Astrocyte of the spinal cord (primary cell): ENCODE measurements around the gene GFOD2.

Source experiments
- DNase-seq: peaks from one replicate; pipeline ENCODE4 v3.0.0; 2011; ENCODE audit warnings: low read depth, low spot score
- H3K4me3 ChIP-seq: 2 replicates; pipeline ENCODE4 v1.5.1; 2011; ENCODE audit warnings: low read depth, mild to moderate bottlenecking, low read length, moderate library complexity
- in situ Hi-C: cut with HindIII; loops from 2 replicates; pipeline ENCODE4 v1.10.0; 2017; ENCODE audit warnings: low sequenced_read_pairs
- TF ChIP-seq, protein P1 (sequence below): IDR thresholded peaks from 2 replicates; pipeline ENCODE4 v1.5.1; 2012; ENCODE audit warnings: low read depth, mild to moderate bottlenecking, low read length, inconsistent platforms

GFOD2 gene

GRCh38 chr16:67669499-67670101 is 49.5 kb downstream of the GFOD2 start:
- no peak overlapping the region for H3K4me3 ChIP-seq
- TF ChIP-seq, protein P1, sequence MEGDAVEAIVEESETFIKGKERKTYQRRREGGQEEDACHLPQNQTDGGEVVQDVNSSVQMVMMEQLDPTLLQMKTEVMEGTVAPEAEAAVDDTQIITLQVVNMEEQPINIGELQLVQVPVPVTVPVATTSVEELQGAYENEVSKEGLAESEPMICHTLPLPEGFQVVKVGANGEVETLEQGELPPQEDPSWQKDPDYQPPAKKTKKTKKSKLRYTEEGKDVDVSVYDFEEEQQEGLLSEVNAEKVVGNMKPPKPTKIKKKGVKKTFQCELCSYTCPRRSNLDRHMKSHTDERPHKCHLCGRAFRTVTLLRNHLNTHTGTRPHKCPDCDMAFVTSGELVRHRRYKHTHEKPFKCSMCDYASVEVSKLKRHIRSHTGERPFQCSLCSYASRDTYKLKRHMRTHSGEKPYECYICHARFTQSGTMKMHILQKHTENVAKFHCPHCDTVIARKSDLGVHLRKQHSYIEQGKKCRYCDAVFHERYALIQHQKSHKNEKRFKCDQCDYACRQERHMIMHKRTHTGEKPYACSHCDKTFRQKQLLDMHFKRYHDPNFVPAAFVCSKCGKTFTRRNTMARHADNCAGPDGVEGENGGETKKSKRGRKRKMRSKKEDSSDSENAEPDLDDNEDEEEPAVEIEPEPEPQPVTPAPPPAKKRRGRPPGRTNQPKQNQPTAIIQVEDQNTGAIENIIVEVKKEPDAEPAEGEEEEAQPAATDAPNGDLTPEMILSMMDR: no peak
- DNase-seq: no peak
- in situ Hi-C loops: no loop called here

DNA sequence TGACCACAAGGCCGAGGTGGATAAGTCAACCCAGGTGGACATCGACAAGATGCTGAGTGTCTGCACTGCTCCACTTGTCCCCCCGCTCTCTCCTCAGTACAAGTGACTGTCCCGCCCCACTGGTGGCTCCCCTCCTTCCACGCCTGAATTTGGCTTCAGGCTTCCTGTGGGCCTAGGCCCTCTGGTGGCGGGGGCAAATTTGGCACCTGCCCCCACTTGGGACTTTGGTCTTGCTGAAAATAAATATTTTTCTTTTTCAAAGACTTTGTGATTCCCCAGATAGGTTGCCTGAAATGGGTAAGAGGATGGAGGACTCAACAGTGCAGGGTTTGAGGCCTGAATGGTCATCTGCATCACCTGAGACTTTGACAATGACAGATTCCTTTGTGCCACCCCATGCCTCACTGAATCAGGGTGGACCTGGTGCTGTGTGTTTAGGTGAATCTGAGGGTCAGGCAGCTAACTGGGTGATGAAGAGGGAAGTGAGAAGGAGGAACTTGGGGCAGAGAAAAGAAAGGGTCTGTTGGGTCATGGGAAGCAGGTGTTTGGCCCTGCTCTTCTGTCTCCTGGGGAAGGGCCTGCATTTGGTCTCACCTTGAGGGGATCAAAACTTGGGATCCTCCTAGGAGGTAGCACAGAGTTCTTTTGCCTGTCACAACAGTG is 50.5 kb downstream of the GFOD2 start:
- no peak overlapping the region for H3K4me3 ChIP-seq
- TF ChIP-seq, protein P1: no peak
- in situ Hi-C loops: no loop called here

DNA sequence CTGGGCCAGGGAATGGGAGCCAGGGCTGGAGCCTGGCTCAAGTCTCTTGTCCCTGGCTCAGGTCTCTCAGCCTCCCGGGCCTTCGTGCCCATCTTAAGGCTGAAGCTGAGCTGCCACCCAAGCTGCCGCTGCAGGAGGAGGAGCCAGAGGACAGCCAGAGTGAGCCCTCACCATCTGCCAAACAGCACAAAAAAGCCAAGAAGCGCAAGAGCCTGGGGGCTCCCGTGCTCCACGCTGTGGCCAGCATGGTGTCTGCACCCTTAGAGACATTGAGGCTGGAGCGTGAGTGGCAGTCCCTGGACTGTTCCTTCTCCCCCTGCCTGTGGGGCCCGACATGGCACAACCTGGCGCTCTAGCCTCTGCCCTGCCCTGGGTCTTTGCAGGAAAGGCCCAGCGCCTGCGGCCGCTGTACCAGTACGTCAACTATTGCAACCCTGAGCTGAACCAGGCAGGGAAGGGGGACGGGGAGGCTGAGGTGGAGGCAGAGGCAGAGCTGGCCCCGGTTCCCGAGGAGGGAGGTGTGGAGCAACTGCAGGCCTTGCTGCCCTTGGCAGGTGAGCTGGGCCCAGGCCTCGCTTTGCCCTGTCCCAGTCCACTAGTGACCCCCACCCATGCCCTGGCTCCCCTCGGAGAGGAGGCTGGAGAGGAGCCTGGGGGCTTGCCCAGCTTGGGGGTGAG is 51.2 kb downstream of the GFOD2 start:
- in situ Hi-C loops: no loop called here
- H3K4me3 ChIP-seq: no peak overlapping the region

More for the DNA sequence above, 50.5 kb downstream of the GFOD2 start:
- DNase-seq: no peak

DNA sequence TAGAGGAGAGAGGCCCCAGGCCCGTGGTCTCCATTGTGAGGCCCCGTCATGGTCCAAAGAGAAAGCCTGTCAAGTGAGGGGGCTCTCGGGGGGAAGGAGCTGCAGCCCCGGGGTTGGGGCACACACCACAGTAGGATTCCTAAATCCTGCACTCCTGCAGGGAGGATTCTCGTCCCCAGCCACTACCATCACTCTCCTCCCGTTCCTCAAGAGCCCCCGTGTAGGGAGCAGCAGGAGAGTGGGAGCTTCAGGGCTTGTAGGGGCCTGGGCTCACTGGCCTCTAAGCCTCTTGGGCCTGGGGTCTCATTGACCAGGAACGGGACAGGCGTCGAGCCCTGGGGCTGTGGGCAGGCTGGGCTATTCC is 51.7 kb downstream of the GFOD2 start:
- in situ Hi-C loops: no loop called here
- no peak for DNase-seq
- TF ChIP-seq, protein P1: no peak
- peak overlapping the region; percentile 61 for H3K4me3 ChIP-seq

More for the DNA sequence above, 51.2 kb downstream of the GFOD2 start:
- TF ChIP-seq, protein P1: peak; percentile 94
- peak; percentile 90 for DNase-seq

DNA sequence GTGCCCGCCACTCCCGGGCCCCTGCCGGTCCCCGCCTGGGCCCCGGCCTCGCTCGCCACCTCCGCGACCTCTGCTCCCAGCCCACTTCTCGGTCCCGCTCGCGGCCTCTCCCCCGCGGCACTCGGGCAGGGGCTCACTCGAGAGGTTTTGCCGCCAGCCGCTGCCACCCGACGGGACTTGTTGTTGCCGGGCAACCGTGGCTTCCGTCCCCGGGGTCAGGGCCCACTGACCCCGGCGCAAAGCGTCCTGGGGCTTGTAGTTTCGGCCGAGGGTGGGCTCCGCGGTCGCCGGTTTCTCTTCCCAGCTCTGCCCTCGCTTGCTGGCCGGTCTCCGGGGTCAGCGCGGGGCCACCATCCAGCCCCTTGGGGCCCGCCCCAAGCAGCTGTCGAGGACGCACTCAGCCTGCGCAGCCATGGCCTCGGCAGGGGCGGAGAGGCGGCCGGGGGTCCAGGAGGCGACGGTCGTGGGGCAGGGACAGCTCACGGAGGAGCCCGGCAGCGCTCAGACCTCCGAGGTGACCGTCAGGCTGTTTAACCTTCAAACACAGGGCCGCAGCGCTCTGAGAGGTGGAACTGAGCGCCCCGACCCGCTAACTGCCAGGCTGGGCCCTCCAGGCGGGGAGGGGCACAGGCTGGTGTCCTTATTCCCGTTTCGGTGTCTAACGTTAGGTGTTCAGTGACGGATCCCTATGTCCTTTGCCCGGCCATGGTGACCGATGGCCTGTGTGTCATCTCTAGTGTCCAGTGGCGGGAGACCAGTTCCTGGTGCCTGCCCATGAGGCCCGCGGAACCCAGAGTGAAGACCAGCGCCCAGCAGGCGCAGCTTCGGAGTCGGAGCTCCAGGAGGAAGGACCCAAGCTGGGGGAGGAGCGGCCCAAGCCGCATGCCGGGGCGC is 52.3 kb downstream of the GFOD2 start, which contains the start of the genes C16orf86 and ENKD1:
TSS of gene C16orf86 (plus strand) at position 256 of the 894 bp plus-strand sequence. CDS start at position 413, 157 bp downstream.
TSS of gene ENKD1 (minus strand) at position 192 of the 894 bp plus-strand sequence. CDS start 308 bp downstream, outside the sequence.
- TF ChIP-seq, protein P1: no peak
- in situ Hi-C loops: no loop called here
- peak; percentile 70 for DNase-seq
- peak within 1 kb of the TSS; percentile 61 for H3K4me3 ChIP-seq
